ENCODE data around the gene ARHGAP12.

The ARHGAP12 gene

DNA sequence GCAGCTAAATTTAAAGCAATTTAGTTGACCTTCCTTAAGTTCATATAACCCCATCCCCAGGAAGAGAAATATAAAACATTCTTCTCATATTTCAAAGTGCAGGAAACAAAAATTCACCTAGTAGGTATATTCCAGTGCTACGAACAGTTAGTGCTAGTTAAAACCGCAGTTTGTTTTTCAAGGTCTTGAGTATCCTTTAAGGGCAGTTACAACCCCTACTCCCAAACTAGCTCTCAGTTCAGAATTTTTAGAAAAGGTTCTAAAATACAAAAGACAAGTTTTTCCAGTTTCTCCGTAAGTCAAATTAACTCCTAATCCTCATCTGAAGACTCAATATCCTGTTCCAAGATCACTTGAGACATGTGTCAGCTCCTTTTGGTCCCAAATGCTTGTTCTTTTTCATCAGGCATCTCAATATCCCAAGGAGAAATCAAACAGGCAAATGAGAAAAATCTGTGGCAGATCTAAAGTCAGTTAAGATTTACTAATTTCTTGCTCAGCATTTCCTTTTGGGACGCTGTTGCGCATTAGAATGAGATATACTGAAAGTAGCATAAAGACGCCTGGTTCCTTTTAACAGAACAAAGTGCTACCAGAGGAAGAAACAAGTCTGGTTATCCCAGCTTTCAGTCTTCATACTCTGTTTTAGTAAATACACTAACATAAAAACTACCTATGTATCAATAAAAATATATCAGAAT, 51.8 kb downstream of the ARHGAP12 start:
- Histone ChIP-seq H3K4me1 (ENCODE audit: control insufficient read depth, insufficient read depth, low read length) (peaks cover 13% of the 10 kb centered on the region), H3K27me3 (ENCODE audit: control insufficient read depth, insufficient read depth, low read length) (no peaks in the 10 kb centered on the region), H3K4me3 (ENCODE audit: low read depth, low read length) (no peak overlapping the region), H3K27ac (ENCODE audit: low read depth, low read length) (peak overlapping the region; percentile 14), H3K9me3 (ENCODE audit: control insufficient read depth, insufficient read depth, low read length) (no peaks in the 10 kb centered on the region), H3K9ac (ENCODE audit: low read depth, low read length) (no peak overlapping the region), H3K36me3 (ENCODE audit: control insufficient read depth, insufficient read depth, low read length) (no peaks in the 10 kb centered on the region)

DNA sequence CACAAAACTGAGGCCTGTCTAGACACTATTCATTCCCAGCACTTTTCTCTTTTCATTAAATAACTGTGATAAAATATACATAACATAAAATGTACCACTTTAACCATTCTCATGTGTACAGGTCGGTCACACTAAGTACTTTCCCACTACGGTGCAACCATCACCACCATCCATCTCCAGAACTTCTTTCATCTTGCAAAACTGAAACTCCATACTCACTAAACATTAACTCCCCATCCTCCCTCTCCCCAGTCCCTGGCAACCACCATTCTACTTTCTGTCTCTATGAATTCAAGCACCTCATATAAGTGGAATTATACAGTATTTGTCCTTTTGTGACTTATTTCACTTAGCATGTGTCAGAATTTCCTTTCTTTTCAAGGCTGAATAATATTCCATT, 53.0 kb downstream of the ARHGAP12 start:
- Histone ChIP-seq H3K4me3 (ENCODE audit: low read depth, low read length) (no peak overlapping the region), H3K36me3 (ENCODE audit: control insufficient read depth, insufficient read depth, low read length) (no peaks in the 10 kb centered on the region), H3K9me3 (ENCODE audit: control insufficient read depth, insufficient read depth, low read length) (no peaks in the 10 kb centered on the region), H3K27me3 (ENCODE audit: control insufficient read depth, insufficient read depth, low read length) (no peaks in the 10 kb centered on the region), H3K27ac (ENCODE audit: low read depth, low read length) (no peak overlapping the region), H3K4me1 (ENCODE audit: control insufficient read depth, insufficient read depth, low read length) (peaks cover 25% of the 10 kb centered on the region), H3K9ac (ENCODE audit: low read depth, low read length) (no peak overlapping the region)

DNA sequence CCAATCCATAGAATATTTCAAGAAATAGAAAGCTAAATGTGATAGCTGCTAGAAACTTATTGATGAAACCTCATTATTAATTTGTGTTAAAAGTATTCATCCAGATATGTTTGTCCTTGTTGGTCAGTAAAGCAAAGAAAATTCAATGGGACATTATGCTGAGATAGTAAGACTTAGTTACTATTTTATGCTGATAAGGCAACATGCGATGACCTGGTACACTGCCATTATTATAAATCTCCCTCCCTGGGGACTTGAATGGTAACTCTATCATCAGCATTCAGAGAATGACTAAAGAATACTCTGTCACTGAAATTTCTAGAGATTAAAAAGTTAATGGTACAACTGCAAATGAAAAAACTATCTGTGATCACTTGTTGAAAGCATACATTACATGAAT, 54.9 kb downstream of the ARHGAP12 start:
- no peaks in the 10 kb centered on the region for H3K9me3 ChIP-seq (ENCODE audit: control insufficient read depth, insufficient read depth, low read length)
- peaks cover 25% of the 10 kb centered on the region for H3K4me1 ChIP-seq (ENCODE audit: control insufficient read depth, insufficient read depth, low read length)

DNA sequence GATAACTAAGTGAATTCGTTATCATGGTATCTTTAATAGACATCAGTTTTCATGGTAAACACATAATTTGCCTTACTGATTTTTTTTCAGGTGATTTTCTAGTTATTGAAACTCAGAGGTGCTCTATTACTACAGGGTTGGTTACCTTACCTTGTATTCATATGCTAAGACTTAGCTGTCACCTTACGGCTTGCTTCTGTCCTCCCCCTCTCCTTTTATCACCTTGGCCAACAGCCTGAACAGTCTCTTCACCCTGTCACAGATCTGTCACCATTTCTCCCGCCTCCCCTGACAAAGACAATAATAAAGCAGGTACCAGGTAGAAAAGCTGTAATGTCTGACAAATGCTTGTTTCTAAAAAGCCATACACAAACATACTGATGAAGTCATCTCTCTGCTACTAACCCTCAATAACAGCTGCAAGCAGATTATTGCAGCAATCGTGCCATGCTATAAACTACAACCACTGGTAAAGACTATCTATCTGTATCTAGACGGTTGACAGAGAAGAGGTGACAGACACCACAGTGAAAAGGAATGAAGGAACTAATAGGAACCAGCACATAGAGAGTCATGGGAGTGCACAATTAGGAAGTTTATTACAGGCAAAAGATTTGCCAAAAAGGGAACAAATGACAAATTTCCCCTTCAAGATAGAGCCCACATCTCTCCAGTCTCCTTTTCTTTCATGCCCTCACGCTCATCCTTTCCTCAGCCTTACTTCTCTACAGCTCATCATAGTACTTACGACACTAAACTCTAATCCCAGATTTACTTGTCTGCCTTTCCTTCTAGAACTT, 57.2 kb downstream of the ARHGAP12 start:
- no peaks in the 10 kb centered on the region for H3K36me3 ChIP-seq (ENCODE audit: control insufficient read depth, insufficient read depth, low read length)
- H3K9me3 ChIP-seq (ENCODE audit: control insufficient read depth, insufficient read depth, low read length) = no peaks in the 10 kb centered on the region
- H3K4me3 ChIP-seq (ENCODE audit: low read depth, low read length) = no peak overlapping the region
- no peak overlapping the region for H3K9ac ChIP-seq (ENCODE audit: low read depth, low read length)
- no peaks in the 10 kb centered on the region for H3K27me3 ChIP-seq (ENCODE audit: control insufficient read depth, insufficient read depth, low read length)
- H3K4me1 ChIP-seq (ENCODE audit: control insufficient read depth, insufficient read depth, low read length) = peaks cover 17% of the 10 kb centered on the region
- no peak overlapping the region for H3K27ac ChIP-seq (ENCODE audit: low read depth, low read length)

More for the DNA sequence above, 54.9 kb downstream of the ARHGAP12 start:
- no peaks in the 10 kb centered on the region for H3K36me3 ChIP-seq (ENCODE audit: control insufficient read depth, insufficient read depth, low read length)
- no peak overlapping the region for H3K4me3 ChIP-seq (ENCODE audit: low read depth, low read length)
- no peaks in the 10 kb centered on the region for H3K27me3 ChIP-seq (ENCODE audit: control insufficient read depth, insufficient read depth, low read length)
- H3K27ac ChIP-seq (ENCODE audit: low read depth, low read length) = no peak overlapping the region
- H3K9ac ChIP-seq (ENCODE audit: low read depth, low read length) = no peak overlapping the region

DNA sequence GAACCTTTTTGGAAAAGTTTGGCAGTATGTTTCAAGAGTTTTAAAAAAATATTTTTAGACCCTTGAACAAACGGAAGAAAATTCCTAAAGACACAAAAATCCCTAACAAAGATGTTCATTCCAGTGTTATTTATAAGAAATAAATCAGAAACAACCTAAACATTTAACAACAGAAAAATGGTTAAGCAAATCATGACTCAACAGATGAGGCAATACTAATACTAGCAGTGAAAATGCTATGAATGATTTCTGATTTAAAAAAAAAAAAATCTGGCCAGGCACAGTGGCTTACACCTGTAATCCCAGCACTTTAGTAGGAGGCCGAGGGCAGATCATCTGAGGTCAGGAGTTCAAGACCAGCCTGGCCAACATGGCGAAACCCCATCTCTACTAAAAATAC, 61.0 kb downstream of the ARHGAP12 start:
- Histone ChIP-seq H3K27ac (ENCODE audit: low read depth, low read length) (no peak overlapping the region), H3K9ac (ENCODE audit: low read depth, low read length) (no peak overlapping the region), H3K4me3 (ENCODE audit: low read depth, low read length) (no peak overlapping the region), H3K4me1 (ENCODE audit: control insufficient read depth, insufficient read depth, low read length) (peaks cover 41% of the 10 kb centered on the region), H3K27me3 (ENCODE audit: control insufficient read depth, insufficient read depth, low read length) (no peaks in the 10 kb centered on the region), H3K36me3 (ENCODE audit: control insufficient read depth, insufficient read depth, low read length) (no peaks in the 10 kb centered on the region), H3K9me3 (ENCODE audit: control insufficient read depth, insufficient read depth, low read length) (no peaks in the 10 kb centered on the region)

DNA sequence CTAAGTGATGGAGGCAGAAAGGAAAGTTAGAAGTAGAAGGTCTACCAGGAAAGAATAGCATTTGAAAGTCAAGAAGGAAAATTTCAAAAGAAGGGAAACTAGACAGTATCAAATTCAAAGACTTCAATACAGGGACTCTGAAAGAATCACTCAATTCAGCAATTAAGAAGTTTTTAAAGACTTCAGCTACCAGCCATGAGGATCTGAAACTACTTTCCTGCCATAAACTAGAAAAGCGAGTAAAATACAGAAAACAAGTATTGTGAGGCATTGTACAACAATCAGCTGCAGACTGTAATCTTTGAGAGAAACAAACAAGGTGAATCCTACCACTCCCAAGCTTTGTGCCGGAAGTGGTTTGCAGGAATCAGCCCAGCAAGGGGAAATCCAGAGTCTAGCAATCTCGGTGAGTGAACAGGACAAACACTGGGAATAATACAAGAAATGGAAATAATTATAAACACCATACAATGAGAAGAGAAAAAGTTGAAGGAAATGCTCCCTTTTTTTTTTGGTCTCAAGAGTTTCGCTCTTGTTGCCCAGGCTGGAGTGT, 62.4 kb downstream of the ARHGAP12 start:
- H3K9ac ChIP-seq (ENCODE audit: low read depth, low read length) = no peak overlapping the region
- no peaks in the 10 kb centered on the region for H3K27me3 ChIP-seq (ENCODE audit: control insufficient read depth, insufficient read depth, low read length)
- H3K27ac ChIP-seq (ENCODE audit: low read depth, low read length) = peak overlapping the region; percentile 89
- no peak overlapping the region for H3K4me3 ChIP-seq (ENCODE audit: low read depth, low read length)
- peaks cover 2% of the 10 kb centered on the region; the same call in 1 of the 2 replicates for H3K36me3 ChIP-seq (ENCODE audit: control insufficient read depth, insufficient read depth, low read length)
- H3K4me1 ChIP-seq (ENCODE audit: control insufficient read depth, insufficient read depth, low read length) = peaks cover 34% of the 10 kb centered on the region
- H3K9me3 ChIP-seq (ENCODE audit: control insufficient read depth, insufficient read depth, low read length) = no peaks in the 10 kb centered on the region

DNA sequence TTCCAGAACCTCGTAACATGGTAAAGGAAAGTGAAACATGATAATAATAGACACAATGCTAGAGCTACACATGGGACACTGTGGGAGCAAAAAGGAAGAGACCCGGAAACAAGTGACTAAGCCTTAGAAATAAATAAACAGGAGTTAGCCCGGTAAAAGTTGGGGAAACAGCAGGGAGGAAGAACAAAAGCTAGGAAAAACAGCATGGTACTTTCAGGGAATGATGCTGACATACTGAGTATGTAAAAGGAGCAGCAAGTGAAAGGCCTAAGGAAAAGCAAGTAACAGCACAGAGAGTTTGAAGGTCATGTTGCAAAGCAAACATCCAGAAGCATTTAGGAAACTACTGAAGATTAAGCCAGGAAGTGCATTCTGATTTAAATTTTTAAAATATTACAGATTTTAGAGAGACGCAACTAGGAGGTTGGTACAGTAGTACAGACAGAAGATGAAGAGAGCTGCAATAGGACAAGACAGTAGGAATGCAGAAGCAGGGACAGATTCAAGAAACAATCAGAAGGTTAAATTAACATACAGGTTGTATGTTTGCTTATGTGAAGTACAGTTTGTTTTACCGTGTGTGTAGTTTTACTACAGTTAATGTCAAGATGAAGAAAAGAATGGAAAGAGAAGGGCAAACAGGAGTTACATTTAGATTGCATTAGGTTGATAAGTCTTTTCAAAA, 63.7 kb downstream of the ARHGAP12 start:
- Histone ChIP-seq H3K9me3 (ENCODE audit: control insufficient read depth, insufficient read depth, low read length) (no peaks in the 10 kb centered on the region), H3K4me3 (ENCODE audit: low read depth, low read length) (peak overlapping the region; percentile 8; the same call in 1 of the 2 replicates)

DNA sequence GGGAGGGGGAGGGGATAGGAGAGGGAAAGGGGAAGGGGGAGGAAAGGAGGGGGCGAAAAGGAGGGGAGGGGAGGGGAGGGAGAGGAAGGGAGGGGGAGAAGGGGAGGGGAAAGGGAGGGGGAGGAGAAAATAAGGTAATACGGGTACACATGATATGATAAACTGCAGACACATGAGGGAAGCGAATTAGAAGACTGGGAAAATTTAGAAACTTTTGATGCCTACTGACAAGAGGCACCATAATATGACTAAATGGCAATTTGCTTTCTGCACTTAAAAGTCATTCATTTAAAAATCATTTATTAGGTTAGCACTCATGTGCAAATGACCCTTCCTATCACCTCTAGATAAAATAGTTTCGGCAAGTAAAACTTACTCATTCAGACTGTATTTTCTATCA, 73.6 kb downstream of the ARHGAP12 start:
- H3K27me3 ChIP-seq (ENCODE audit: control insufficient read depth, insufficient read depth, low read length) = no peaks in the 10 kb centered on the region

More for the DNA sequence above, 63.7 kb downstream of the ARHGAP12 start:
- peaks cover 14% of the 10 kb centered on the region for H3K36me3 ChIP-seq (ENCODE audit: control insufficient read depth, insufficient read depth, low read length)
- peaks cover 28% of the 10 kb centered on the region for H3K4me1 ChIP-seq (ENCODE audit: control insufficient read depth, insufficient read depth, low read length)
- H3K9ac ChIP-seq (ENCODE audit: low read depth, low read length) = no peak overlapping the region
- H3K27me3 ChIP-seq (ENCODE audit: control insufficient read depth, insufficient read depth, low read length) = no peaks in the 10 kb centered on the region
- H3K27ac ChIP-seq (ENCODE audit: low read depth, low read length) = peak overlapping the region; percentile 89

DNA sequence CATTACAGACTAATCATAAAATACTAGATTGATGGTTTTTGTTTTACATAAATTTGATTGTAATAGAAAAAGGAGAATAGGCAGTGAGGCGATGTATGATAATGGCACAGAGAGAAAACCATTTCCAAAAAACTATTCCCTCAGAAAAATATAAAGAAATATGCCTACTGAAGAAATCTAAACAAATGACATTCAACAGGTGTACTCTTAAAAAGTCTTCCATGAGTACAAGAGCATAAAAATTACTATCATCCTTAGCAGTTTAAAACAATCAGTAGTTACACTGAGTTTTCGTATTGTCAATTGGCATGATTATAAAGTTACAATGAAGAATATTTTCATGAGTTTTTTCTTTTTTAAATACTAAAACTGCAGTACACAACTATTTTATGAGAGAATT, 75.0 kb downstream of the ARHGAP12 start:
- H3K27ac ChIP-seq (ENCODE audit: low read depth, low read length) = no peak overlapping the region
- peaks cover 4% of the 10 kb centered on the region for H3K36me3 ChIP-seq (ENCODE audit: control insufficient read depth, insufficient read depth, low read length)
- H3K9me3 ChIP-seq (ENCODE audit: control insufficient read depth, insufficient read depth, low read length) = no peaks in the 10 kb centered on the region
- H3K9ac ChIP-seq (ENCODE audit: low read depth, low read length) = no peak overlapping the region
- no peaks in the 10 kb centered on the region for H3K4me1 ChIP-seq (ENCODE audit: control insufficient read depth, insufficient read depth, low read length)
- no peaks in the 10 kb centered on the region for H3K27me3 ChIP-seq (ENCODE audit: control insufficient read depth, insufficient read depth, low read length)
- H3K4me3 ChIP-seq (ENCODE audit: low read depth, low read length) = no peak overlapping the region

More for the DNA sequence above, 73.6 kb downstream of the ARHGAP12 start:
- Histone ChIP-seq H3K27ac (ENCODE audit: low read depth, low read length) (no peak overlapping the region), H3K9ac (ENCODE audit: low read depth, low read length) (no peak overlapping the region), H3K9me3 (ENCODE audit: control insufficient read depth, insufficient read depth, low read length) (no peaks in the 10 kb centered on the region), H3K4me3 (ENCODE audit: low read depth, low read length) (no peak overlapping the region), H3K36me3 (ENCODE audit: control insufficient read depth, insufficient read depth, low read length) (peaks cover 7% of the 10 kb centered on the region), H3K4me1 (ENCODE audit: control insufficient read depth, insufficient read depth, low read length) (no peaks in the 10 kb centered on the region)

DNA sequence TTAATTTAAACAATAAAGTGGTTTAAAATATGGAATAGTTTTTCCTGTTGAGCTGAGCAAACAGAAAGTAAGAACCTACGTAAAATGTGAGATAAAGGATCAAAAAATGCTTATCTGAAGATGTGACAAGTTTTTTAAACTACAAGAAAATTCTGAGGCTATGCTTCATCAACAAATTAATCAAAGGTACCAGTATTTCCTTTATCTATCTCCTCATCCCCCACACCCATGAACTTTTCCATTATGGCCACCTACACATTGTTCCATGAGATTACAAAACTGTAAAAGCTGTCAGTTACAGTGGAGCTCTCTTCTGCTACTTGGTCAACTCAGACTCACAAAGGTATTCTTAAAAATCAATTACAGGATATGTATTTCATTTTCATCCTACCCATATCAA, 77.4 kb downstream of the ARHGAP12 start:
- Histone ChIP-seq H3K27me3 (ENCODE audit: control insufficient read depth, insufficient read depth, low read length) (no peaks in the 10 kb centered on the region), H3K27ac (ENCODE audit: low read depth, low read length) (no peak overlapping the region), H3K9ac (ENCODE audit: low read depth, low read length) (no peak overlapping the region), H3K4me1 (ENCODE audit: control insufficient read depth, insufficient read depth, low read length) (no peaks in the 10 kb centered on the region), H3K36me3 (ENCODE audit: control insufficient read depth, insufficient read depth, low read length) (0 out of 2 replicates have a peak, but pooled peaks cover 3% of the 10 kb centered on the region), H3K9me3 (ENCODE audit: control insufficient read depth, insufficient read depth, low read length) (no peaks in the 10 kb centered on the region), H3K4me3 (ENCODE audit: low read depth, low read length) (no peak overlapping the region)

Data from HUES48 (cell line).